GM23248 (cell line): ENCODE measurements around the gene RET. TPM values are rescaled to one million over a fixed set of nuclear protein-coding genes. Genes with fewer than 3 reads are reported as not detected.

Experiments
- DNase-seq: peaks from one replicate; pipeline ENCODE4 v3.0.0-alpha.2; 2015
- H2AFZ ChIP-seq: fragments of 200-600 bp; sonication (generic); 2 replicates; pipeline ENCODE4 v1.6.1; 2016; ENCODE audit warnings: antibody characterized with exemption
- H3F3A ChIP-seq: fragments of 200-600 bp; sonication (generic); 2 replicates; pipeline ENCODE4 v1.6.1; 2016; ENCODE audit warnings: mild to moderate bottlenecking, antibody characterized with exemption, mixed run types; ENCODE audit not compliant: insufficient read depth
- H3K27ac ChIP-seq: fragments of 200-600 bp; sonication (generic); 2 replicates; pipeline ENCODE4 v1.5.1; 2016; ENCODE audit warnings: mild to moderate bottlenecking
- H3K27me3 ChIP-seq: fragments of 200-600 bp; sonication (generic); replicated peaks from 2 replicates; pipeline ENCODE4 v1.6.1; 2016; ENCODE audit warnings: mild to moderate bottlenecking; ENCODE audit not compliant: insufficient read depth
- H3K36me3 ChIP-seq: fragments of 200-600 bp; sonication (generic); 2 replicates; pipeline ENCODE4 v1.6.1; 2016; ENCODE audit warnings: low read depth, mild to moderate bottlenecking
- H3K4me1 ChIP-seq: fragments of 200-600 bp; sonication (generic); 2 replicates; pipeline ENCODE4 v1.6.1; 2016; ENCODE audit warnings: mild to moderate bottlenecking; ENCODE audit not compliant: insufficient read depth
- H3K4me2 ChIP-seq: fragments of 200-600 bp; sonication (generic); one replicate; pipeline ENCODE4 v1.6.1; 2016; ENCODE audit warnings: mild to moderate bottlenecking; ENCODE audit not compliant: unreplicated experiment
- H3K4me3 ChIP-seq: fragments of 200-600 bp; sonication (generic); 2 replicates; pipeline ENCODE4 v1.5.1; 2016; ENCODE audit warnings: mild to moderate bottlenecking
- H3K79me2 ChIP-seq: fragments of 200-600 bp; sonication (generic); 2 replicates; pipeline ENCODE4 v1.6.1; 2016; ENCODE audit warnings: mild to moderate bottlenecking; ENCODE audit not compliant: insufficient read depth
- H3K9ac ChIP-seq: fragments of 200-600 bp; sonication (generic); 2 replicates; pipeline ENCODE4 v1.6.1; 2016; ENCODE audit warnings: mild to moderate bottlenecking
- H3K9me2 ChIP-seq: fragments of 200-600 bp; sonication (generic); 2 replicates; pipeline ENCODE4 v1.6.1; 2016; ENCODE audit warnings: mixed run types, mild to moderate bottlenecking, moderate library complexity; ENCODE audit not compliant: insufficient read depth
- H3K9me3 ChIP-seq: fragments of 200-600 bp; sonication (generic); one replicate; pipeline ENCODE4 v1.6.1; 2017; ENCODE audit warnings: low read depth
- H4K20me1 ChIP-seq: fragments of 200-600 bp; sonication (generic); 2 replicates; pipeline ENCODE4 v1.6.0; 2016; ENCODE audit not compliant: insufficient read depth
- EZH2 ChIP-seq: fragments of 200-600 bp; sonication (generic); IDR thresholded peaks from 2 replicates; pipeline ENCODE4 v1.6.1; 2018; ENCODE audit warnings: antibody characterized with exemption, mild to moderate bottlenecking; ENCODE audit not compliant: insufficient read depth, poor library complexity, severe bottlenecking
- EZH2phosphoT487 ChIP-seq: fragments of 200-600 bp; sonication (generic); IDR thresholded peaks from 2 replicates; pipeline ENCODE4 v1.6.1; 2018; ENCODE audit warnings: antibody characterized with exemption, moderate library complexity, mild to moderate bottlenecking, low read depth; ENCODE audit not compliant: insufficient read depth
- WGBS, 2 experiments: methylation state at CpG; one replicate each; pipeline ENCODE4 v1.1.6; 2015 to 2017; ENCODE audit warnings: low lambda C conversion rate in 2 of 2, low coverage in 1 of 2; ENCODE audit errors: missing lambda C conversion rate in 2 of 2; 5-methylcytosine and 5-hydroxymethylcytosine counted together
- in situ Hi-C: fragments of 300-500 bp; cut with MboI; formaldehyde crosslinking; loops from 2 replicates; pipeline ENCODE4 v1.15.0; 2020
- polyA plus RNA-seq: library from polyadenylated mRNA; unstranded; fragments of >200 nt; fragmentation: Nextera tagmentation; extraction: Ambion mirVana; gene quantifications from 2 replicates; pipeline ENCODE4 v1.2.1, GENCODE V29; 2016
- total RNA-seq: library from RNA; depleted of rRNA; stranded (reverse); fragments of >200 nt; shearing (Covaris generic); gene quantifications from 2 replicates; pipeline ENCODE4 v1.2.3, GENCODE V29; 2014

RET gene
- total and polyA plus RNA-seq, 2 experiments from 2014 or later = not detected

DNA sequence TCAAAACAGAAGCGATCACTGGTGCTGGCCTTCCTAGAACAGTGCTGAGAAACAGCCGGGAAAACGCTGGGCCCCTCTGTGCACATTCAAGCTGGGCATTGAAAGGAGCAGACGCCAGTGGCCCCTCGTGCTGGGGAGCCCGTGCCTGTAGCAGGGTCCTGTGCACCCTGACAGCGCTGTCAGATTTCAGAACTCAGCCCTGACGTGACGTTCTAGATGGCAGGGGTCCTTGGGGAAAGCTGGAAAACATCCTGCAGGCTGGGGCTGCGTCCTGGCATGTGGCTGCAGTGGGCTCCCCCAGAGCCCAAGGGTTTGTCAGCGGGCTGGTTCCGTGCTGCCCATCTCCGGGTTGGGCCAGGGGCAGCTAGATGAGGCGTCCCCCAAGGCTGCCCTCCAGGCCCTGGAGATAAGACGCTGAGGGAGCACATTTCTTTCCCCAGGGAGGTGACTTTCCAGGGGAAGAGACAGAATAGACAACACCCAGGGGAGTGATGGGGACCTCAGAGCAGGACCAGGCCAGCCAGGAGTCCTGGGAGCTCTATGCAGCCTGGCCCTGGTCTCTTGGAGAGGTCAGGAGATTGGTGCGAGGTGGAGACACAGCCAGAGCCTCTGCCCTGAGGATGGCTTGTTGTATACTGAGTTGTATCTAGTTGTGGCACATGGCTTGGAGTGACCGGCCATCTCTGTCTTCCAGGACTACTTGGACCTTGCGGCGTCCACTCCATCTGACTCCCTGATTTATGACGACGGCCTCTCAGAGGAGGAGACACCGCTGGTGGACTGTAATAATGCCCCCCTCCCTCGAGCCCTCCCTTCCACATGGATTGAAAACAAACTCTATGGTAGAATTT, 49.2 kb downstream of the RET start:
- no peaks in the 10 kb centered on the region; the same call in 1 of the 2 replicates for H3K27me3 ChIP-seq
- peaks cover 16% of the 10 kb centered on the region for H3K4me1 ChIP-seq
- H3K9me3 ChIP-seq = no peaks in the 10 kb centered on the region
- H3K9ac ChIP-seq = no peak overlapping the region
- H3K27ac ChIP-seq = no peak overlapping the region
- no peaks in the 10 kb centered on the region for H3K36me3 ChIP-seq
- H3K4me2 ChIP-seq = no peak overlapping the region
- no peak overlapping the region for H2AFZ ChIP-seq
- TF ChIP-seq EZH2 (no peak), EZH2phosphoT487 (no peak)
- H3K4me3 ChIP-seq = no peak overlapping the region
- H4K20me1 ChIP-seq = no peaks in the 10 kb centered on the region
- no peak for DNase-seq
- H3K9me2 ChIP-seq = no peaks in the 10 kb centered on the region
- peaks cover 11% of the 10 kb centered on the region for H3F3A ChIP-seq
- WGBS, 2 experiments = 87% methylated on average over 23 of the region's 23 CpGs
- H3K79me2 ChIP-seq = no peaks in the 10 kb centered on the region
- in situ Hi-C loops = no loop called here

DNA sequence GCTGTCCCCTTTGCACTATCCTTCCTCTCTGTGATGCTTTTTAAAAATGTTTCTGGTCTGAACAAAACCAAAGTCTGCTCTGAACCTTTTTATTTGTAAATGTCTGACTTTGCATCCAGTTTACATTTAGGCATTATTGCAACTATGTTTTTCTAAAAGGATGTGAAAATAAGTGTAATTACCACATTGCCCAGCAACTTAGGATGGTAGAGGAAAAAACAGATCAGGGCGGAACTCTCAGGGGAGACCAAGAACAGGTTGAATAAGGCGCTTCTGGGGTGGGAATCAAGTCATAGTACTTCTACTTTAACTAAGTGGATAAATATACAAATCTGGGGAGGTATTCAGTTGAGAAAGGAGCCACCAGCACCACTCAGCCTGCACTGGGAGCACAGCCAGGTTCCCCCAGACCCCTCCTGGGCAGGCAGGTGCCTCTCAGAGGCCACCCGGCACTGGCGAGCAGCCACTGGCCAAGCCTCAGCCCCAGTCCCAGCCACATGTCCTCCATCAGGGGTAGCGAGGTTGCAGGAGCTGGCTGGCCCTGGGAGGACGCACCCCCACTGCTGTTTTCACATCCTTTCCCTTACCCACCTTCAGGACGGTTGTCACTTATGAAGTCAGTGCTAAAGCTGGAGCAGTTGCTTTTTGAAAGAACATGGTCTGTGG, 50.0 kb downstream of the RET start:
- Histone ChIP-seq H3K9me2 (no peaks in the 10 kb centered on the region), H2AFZ (no peak overlapping the region), H3K9me3 (no peaks in the 10 kb centered on the region), H3K36me3 (no peaks in the 10 kb centered on the region), H3K9ac (no peak overlapping the region), H3K4me2 (no peak overlapping the region), H3F3A (peaks cover 11% of the 10 kb centered on the region), H3K4me3 (no peak overlapping the region), H3K79me2 (no peaks in the 10 kb centered on the region), H3K27ac (no peak overlapping the region), H3K4me1 (peaks cover 16% of the 10 kb centered on the region), H3K27me3 (no peaks in the 10 kb centered on the region; the same call in 1 of the 2 replicates), H4K20me1 (no peaks in the 10 kb centered on the region)
- no peak for TF ChIP-seq EZH2
- no peak for TF ChIP-seq EZH2phosphoT487
- DNase-seq = no peak
- in situ Hi-C loops = no loop called here
- 65 to 68% methylated on average over 7 of the region's 7 CpGs for WGBS, 2 experiments

DNA sequence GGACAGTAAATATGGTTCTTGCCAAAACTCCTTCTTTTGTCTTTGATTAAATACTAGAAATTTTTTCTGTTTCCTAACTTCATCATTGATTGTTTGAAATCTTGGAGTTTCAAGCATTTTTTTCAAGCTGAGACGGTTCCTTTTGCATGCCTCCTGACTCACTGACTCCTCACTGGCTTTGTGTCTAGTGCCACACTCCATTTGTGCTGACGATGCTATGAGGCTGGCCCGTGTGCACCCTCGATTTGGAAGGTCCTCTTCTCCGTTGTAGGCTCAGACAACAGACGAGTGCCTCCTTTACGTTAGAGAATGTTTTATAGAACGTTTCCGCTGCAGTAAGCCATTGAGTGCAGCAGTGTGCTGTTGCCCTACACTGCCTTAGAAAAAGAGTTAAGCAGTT, 50.6 kb downstream of the RET start:
- H3K27me3 ChIP-seq = no peaks in the 10 kb centered on the region; the same call in 1 of the 2 replicates
- H3K4me2 ChIP-seq = no peak overlapping the region
- DNase-seq = peak; percentile 72
- no peaks in the 10 kb centered on the region for H3K36me3 ChIP-seq
- WGBS, 2 experiments = 20 to 21% methylated on average over 9 of the region's 9 CpGs
- H2AFZ ChIP-seq = no peak overlapping the region
- H3K9ac ChIP-seq = no peak overlapping the region
- H3K4me3 ChIP-seq = no peak overlapping the region
- no peaks in the 10 kb centered on the region for H3K79me2 ChIP-seq
- no peak overlapping the region for H3K27ac ChIP-seq
- H3K9me3 ChIP-seq = no peaks in the 10 kb centered on the region
- H3K4me1 ChIP-seq = peaks cover 16% of the 10 kb centered on the region
- in situ Hi-C loops = no loop called here
- no peaks in the 10 kb centered on the region for H3K9me2 ChIP-seq
- TF ChIP-seq EZH2 (no peak), EZH2phosphoT487 (no peak)
- peaks cover 11% of the 10 kb centered on the region for H3F3A ChIP-seq
- no peaks in the 10 kb centered on the region for H4K20me1 ChIP-seq

DNA sequence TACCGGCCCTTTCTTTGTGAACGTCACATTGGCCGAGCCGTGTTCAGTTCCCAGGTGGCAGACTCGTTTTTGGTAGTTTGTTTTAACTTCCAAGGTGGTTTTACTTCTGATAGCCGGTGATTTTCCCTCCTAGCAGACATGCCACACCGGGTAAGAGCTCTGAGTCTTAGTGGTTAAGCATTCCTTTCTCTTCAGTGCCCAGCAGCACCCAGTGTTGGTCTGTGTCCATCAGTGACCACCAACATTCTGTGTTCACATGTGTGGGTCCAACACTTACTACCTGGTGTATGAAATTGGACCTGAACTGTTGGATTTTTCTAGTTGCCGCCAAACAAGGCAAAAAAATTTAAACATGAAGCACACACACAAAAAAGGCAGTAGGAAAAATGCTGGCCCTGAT, 51.5 kb downstream of the RET start:
- TF ChIP-seq EZH2phosphoT487 = no peak
- no peak for TF ChIP-seq EZH2
- H3K9ac ChIP-seq = no peak overlapping the region

More for the DNA sequence above, 51.5 kb downstream of the RET start:
- WGBS, 2 experiments = 84 to 92% methylated on average over 8 of the region's 8 CpGs
- no peaks in the 10 kb centered on the region; the same call in 1 of the 2 replicates for H3K27me3 ChIP-seq
- H3K27ac ChIP-seq = no peak overlapping the region
- in situ Hi-C loops = no loop called here
- H3K4me2 ChIP-seq = no peak overlapping the region
- no peaks in the 10 kb centered on the region for H3K79me2 ChIP-seq
- H3K4me3 ChIP-seq = no peak overlapping the region
- no peak for DNase-seq
- H3K4me1 ChIP-seq = peaks cover 16% of the 10 kb centered on the region
- H3F3A ChIP-seq = peaks cover 11% of the 10 kb centered on the region
- H3K9me3 ChIP-seq = no peaks in the 10 kb centered on the region
- no peaks in the 10 kb centered on the region for H4K20me1 ChIP-seq
- H3K36me3 ChIP-seq = no peaks in the 10 kb centered on the region
- no peaks in the 10 kb centered on the region for H3K9me2 ChIP-seq
- H2AFZ ChIP-seq = no peak overlapping the region
